Muscle of leg (tissue), 11 donors: ENCODE data around the gene KCNK18. TPM values are rescaled to one million over a fixed set of nuclear protein-coding genes. Genes with fewer than 3 reads are reported as not detected.
"Not testable (repeated sequence)": the region's sequence is repeated elsewhere in the genome, so short reads cannot be mapped to it uniquely, and the experiment has no call there.

Experiments
- DNase-seq: peaks from one replicate; pipeline ENCODE4 v3.0.0; 2013
- H3K27ac ChIP-seq: one replicate; pipeline ENCODE4 v1.5.1; 2013; ENCODE audit warnings: mild to moderate bottlenecking, low read length, control low read depth
- H3K27me3 ChIP-seq: one replicate; pipeline ENCODE4 v1.6.1; 2013; ENCODE audit warnings: low read length; ENCODE audit not compliant: control insufficient read depth, insufficient read depth
- H3K36me3 ChIP-seq: one replicate; pipeline ENCODE4 v1.6.1; 2013; ENCODE audit warnings: low read length; ENCODE audit not compliant: control insufficient read depth, insufficient read depth
- H3K4me1 ChIP-seq: one replicate; pipeline ENCODE4 v1.6.1; 2013; ENCODE audit warnings: low read length; ENCODE audit not compliant: control insufficient read depth, insufficient read depth
- H3K4me3 ChIP-seq: one replicate; pipeline ENCODE4 v1.5.1; 2013; ENCODE audit warnings: low read length, control low read depth
- H3K9me3 ChIP-seq: replicated peaks from 2 replicates; pipeline ENCODE4 v1.6.1; 2013; ENCODE audit warnings: low read depth, low read length; ENCODE audit not compliant: control insufficient read depth
- WGBS: methylation state at CpG from one replicate; pipeline ENCODE4 v1.1.5; 2013; ENCODE audit warnings: missing lambda C conversion rate; ENCODE audit not compliant: insufficient coverage; 5-methylcytosine and 5-hydroxymethylcytosine counted together
- polyA plus RNA-seq, 8 donors: library from polyadenylated mRNA; unstranded; fragments of 120-200 nt; gene quantifications; one replicate each; pipeline versions ENCODE4 v1.2.1 to v1.2.3, GENCODE V29; 2013; ENCODE audit warnings: inconsistent platforms in 1 of 8, low replicate concordance in 1 of 8; ENCODE audit not compliant: insufficient read length in 8 of 8, insufficient read depth in 1 of 8
- total RNA-seq: library from RNA; stranded (reverse); fragments of 120-200 nt; gene quantifications from one replicate; pipeline ENCODE4 v1.2.4, GENCODE V29; 2013

KCNK18 gene
- total and polyA plus RNA-seq, 9 donors: not detected

DNA sequence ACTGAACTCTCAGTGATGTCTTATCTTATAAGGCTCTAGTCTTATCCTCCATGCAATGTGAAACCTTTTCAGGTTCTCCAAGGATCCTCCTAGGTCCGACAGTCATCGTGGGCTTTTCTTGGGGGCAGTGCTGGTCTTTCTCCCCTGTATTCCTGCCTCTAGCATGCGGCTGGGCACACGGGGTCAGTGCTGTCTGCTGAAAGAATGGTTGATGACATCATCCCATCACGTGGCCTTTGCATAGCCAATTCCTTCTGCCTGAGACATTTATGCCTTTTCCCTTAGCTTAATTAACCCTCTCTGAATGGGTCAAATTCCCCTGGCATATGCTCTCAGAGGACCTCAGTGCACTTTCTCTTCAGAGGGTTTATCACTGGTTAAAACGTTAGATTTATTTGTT lies 27.0 kb upstream of the KCNK18 start:
- Histone ChIP-seq H3K4me1 (peaks cover 23% of the 10 kb centered on the region), H3K36me3 (no peaks in the 10 kb centered on the region), H3K4me3 (no peak overlapping the region), H3K27me3 (peaks cover 88% of the 10 kb centered on the region), H3K27ac (no peak overlapping the region), H3K9me3 (no peaks in the 10 kb centered on the region)
- DNase-seq: no peak
- WGBS: no CpG with 5 or more reads among the region's 6 CpGs

DNA sequence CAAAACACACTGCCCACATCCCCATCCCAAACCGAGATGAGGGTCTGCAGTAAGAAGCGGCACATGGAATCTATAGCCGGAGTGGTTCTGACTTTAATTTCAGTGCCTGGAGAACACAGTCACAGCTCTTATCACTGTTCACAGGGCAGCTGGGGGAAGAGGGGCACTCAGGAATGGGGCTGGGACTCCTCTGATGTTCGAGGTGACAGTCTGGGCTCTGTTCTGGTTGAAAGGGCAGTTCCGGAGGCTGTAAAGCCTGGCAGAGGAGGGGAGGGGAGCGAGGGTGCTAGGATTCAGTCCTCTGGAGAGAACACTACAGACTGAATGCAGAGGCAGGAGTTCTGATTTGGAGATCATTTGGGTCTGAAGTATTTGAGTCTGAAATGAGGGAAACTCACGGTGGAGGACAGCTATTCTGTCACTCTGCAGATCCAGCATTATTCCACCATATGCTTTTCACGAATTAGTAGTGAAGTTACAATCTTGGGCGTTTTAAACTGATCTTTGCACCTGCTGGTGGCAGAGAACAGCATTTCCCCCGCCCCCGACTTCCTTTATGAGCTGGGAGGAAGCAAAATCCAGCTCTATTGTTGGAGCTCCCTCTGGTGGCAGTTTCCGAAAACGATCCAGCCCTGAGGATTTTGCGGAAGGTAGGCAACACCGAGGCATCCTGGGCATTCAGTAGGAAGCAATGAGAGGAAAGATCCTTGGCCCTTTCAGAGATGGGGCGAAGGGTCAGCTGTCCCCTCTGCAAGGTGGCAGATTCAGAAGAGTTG lies 22.7 kb upstream of the KCNK18 start:
- H3K9me3 ChIP-seq: no peaks in the 10 kb centered on the region
- WGBS: 11% methylated on average over 14 of the region's 16 CpGs
- H3K27ac ChIP-seq: no peak overlapping the region
- H3K4me1 ChIP-seq: peaks cover 9% of the 10 kb centered on the region
- DNase-seq: peak; percentile 80
- H3K36me3 ChIP-seq: no peaks in the 10 kb centered on the region
- H3K4me3 ChIP-seq: peak overlapping the region; percentile 18
- peaks cover 58% of the 10 kb centered on the region for H3K27me3 ChIP-seq

DNA sequence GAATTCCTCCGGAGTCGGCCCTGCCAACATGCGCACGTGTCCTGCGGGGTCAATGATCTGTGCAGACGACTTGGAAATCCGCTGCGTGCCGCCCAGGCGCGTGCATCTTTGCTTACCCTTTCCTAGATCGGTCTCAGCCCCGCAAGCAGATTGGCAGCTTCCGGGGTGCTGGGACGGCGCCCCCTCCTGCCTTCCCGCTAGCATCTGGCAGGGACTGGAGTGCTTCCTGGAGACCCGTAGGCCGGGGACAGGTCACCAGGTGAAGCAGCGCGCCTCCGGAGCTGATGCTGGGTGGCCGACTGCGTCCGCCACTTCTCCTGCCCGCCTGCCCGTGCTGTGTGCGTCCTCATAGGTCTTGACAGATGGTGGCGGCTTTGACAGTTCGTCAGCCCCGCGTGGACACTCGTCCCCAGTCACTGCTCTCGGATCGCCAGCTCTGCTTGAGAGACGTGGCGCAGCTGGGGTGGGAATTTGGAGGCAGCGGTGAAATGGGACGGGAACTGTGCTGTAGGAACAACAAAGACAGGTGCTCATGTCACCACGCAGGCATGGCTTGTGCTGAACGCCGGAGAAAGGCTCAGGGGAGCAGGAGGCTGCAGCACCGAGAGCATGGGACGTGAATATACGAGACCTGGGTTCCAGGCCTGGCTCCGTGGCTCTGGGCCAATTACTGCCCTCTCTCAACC lies 21.9 kb upstream of the KCNK18 start:
- H3K4me1 ChIP-seq: peaks cover 9% of the 10 kb centered on the region
- H3K36me3 ChIP-seq: no peaks in the 10 kb centered on the region
- H3K4me3 ChIP-seq: peak overlapping the region; percentile 18
- H3K27me3 ChIP-seq: peaks cover 51% of the 10 kb centered on the region
- H3K9me3 ChIP-seq: no peaks in the 10 kb centered on the region
- WGBS: 2% methylated on average over 40 of the region's 46 CpGs
- H3K27ac ChIP-seq: no peak overlapping the region
- DNase-seq: no peak

DNA sequence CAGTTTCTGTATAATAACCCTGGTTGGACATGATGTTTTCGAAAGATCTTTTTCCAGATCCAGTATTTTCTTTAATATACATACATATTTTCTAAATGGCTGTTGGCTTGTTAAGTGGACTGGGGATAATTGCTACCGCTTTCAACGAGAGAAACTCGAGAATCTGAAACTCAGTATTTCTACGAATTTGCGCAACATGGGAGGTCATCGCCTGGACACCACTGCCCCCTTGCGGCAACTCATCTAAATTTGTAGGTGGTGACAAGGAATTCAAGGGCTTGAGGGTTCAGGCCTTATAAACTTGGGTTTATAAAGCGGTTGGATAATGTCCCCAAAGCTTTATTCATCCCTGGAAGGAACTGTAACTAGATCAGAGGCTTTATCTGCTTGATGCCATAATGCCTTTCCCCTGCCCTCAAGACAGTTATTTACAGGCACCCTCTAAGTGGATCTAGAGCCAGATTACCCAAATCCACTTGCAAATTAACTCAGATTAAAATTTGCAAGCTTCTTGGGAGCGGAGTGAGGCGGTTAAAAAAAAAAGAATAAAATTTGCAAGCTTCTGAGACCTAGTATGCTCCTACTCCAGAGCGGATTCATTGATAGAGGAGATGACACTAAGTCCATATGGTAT lies 21.3 kb upstream of the KCNK18 start:
- H3K4me1 ChIP-seq: peaks cover 9% of the 10 kb centered on the region
- WGBS: 0% methylated on average over 6 of the region's 12 CpGs
- DNase-seq: peak; percentile 73
- no peaks in the 10 kb centered on the region for H3K36me3 ChIP-seq
- H3K4me3 ChIP-seq: peak overlapping the region; percentile 18
- H3K9me3 ChIP-seq: no peaks in the 10 kb centered on the region
- no peak overlapping the region for H3K27ac ChIP-seq
- peaks cover 48% of the 10 kb centered on the region for H3K27me3 ChIP-seq

DNA sequence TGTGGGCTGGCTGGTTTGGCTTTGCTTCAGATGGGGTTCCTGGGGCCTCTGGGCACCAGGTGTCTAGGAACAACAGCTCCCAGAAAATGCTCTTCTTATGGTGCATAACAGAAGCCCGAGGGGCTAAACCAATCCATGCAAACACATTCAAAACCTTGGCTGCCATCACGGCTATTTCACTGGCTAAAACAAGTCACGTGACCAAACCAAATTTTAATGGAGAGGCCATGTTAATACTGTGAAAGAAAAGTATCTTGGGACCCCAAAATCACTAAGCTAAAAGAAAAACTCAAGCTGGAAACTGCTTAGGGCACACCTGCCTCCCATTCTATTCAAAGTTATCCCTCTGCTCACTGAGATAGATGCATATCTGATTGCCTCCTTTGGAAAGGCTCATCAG lies 19.1 kb upstream of the KCNK18 start:
- Histone ChIP-seq H3K4me1 (peaks cover 9% of the 10 kb centered on the region), H3K27me3 (peaks cover 36% of the 10 kb centered on the region), H3K4me3 (no peak overlapping the region), H3K9me3 (no peaks in the 10 kb centered on the region), H3K27ac (no peak overlapping the region), H3K36me3 (no peaks in the 10 kb centered on the region)
- no peak for DNase-seq
- WGBS: no CpG with 5 or more reads among the region's 3 CpGs

DNA sequence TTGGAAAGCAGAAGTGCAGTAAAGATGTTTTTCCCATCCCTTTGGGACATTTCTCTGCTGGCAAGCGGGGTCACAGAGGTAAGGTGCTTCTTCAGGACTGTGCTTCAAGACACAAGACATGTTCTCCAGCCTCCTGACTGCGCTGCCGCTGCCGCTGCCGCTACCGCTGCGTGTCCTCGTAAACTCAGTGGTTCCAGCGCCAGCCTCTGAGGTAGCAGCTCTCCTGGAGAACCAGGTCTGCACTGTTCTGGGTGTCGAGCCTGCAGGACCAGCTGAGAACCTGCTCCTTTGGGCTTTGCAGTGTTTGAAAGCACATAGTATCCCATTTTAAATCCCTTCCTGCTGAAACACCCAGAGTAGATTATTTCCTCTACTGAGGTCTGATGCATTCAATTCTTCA lies 13.0 kb upstream of the KCNK18 start:
- WGBS: 85% methylated on average over 10 of the region's 10 CpGs
- Histone ChIP-seq H3K4me1 (no peaks in the 10 kb centered on the region), H3K27ac (no peak overlapping the region), H3K36me3 (no peaks in the 10 kb centered on the region), H3K4me3 (no peak overlapping the region), H3K27me3 (peaks cover 5% of the 10 kb centered on the region), H3K9me3 (no peaks in the 10 kb centered on the region)
- no peak for DNase-seq

DNA sequence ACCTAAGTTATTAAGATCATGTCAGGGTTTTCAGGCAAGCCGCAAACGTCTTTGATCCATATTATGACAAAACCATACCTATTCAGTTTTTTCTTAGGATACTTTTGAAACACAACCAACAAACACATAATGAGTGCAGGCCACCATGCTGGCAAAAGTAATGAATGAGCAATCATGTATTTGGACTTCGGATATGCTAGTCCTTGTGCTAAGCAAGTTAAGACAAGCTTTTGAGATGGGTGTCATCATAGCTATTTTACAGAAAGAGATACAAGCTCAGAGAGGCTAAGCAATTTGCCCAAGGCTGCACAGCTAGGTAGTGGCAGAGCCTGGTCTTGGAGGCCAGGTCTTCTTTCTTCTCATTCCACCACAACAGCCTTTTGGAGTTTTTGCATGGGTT lies 12.5 kb upstream of the KCNK18 start:
- WGBS: 87% methylated on average over 3 of the region's 3 CpGs
- peaks cover 3% of the 10 kb centered on the region for H3K27me3 ChIP-seq
- H3K9me3 ChIP-seq: no peaks in the 10 kb centered on the region
- no peaks in the 10 kb centered on the region for H3K4me1 ChIP-seq
- H3K4me3 ChIP-seq: no peak overlapping the region
- H3K27ac ChIP-seq: no peak overlapping the region
- DNase-seq: no peak
- no peaks in the 10 kb centered on the region for H3K36me3 ChIP-seq

DNA sequence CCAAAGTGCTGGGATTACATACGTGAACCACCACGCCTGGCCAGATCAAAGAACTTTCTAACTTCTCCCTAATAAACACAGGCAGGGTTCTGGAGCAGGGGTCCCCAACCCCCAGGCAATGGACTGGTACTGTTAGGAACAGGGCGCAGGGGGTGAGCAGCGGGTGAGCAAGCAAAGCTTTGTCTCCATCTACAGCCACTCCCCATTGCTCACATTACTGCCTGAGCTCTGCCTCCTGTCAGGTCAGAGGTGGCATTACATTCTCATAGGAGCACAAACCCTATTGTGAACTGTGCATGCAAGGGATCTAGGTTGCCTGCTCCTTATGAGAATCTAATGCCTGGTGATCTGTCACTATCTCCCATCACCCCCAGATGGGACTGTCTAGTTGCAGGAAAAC lies 11.5 kb upstream of the KCNK18 start:
- not testable (repeated sequence) for H3K27ac ChIP-seq, H3K9me3 ChIP-seq, H3K4me1 ChIP-seq, H3K36me3 ChIP-seq, H3K4me3 ChIP-seq, DNase-seq, H3K27me3 ChIP-seq
- WGBS: 90% methylated on average over 2 of the region's 4 CpGs

DNA sequence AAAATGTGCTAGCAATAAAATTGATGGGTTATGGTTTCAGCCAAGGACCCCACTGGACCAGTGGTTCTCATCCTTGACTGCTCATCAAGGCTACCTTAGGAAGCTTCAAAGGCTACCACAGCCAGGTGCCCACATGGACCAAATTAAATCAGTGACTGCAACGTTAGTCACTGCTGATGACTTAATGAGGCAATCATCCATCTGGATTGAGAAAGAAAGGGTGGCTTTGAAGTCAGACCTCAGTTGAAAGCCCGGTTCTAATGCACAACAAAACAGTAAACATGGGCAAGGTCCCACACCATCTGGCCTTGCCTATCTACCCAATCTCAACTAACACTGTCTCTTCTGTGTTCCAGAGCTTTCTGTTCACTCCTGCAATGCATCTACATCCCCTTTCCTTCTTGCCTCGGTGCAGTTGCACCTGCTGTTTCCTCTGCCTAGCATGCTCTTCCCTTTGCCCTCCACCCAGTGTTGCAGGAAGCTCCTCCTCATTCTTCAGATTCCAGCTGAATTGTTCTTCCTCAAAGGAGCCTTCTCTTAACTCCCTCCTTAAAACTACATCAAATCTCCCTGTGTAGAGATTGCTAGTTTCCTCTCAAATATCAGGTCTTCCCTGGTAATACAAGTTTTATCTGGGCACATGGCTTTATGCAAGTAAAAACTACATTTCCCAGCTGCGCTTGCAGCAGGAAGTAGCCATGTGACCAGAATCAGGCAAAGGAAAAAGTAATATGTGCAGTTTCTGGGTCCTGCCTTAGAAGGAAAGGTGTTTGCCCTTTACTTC lies 10.3 kb upstream of the KCNK18 start:
- DNase-seq: no peak
- Histone ChIP-seq H3K27ac (no peak overlapping the region), H3K4me1 (no peaks in the 10 kb centered on the region), H3K27me3 (peaks cover 3% of the 10 kb centered on the region), H3K9me3 (no peaks in the 10 kb centered on the region), H3K4me3 (no peak overlapping the region), H3K36me3 (no peaks in the 10 kb centered on the region)
- WGBS: 17% methylated on average over 2 of the region's 4 CpGs

DNA sequence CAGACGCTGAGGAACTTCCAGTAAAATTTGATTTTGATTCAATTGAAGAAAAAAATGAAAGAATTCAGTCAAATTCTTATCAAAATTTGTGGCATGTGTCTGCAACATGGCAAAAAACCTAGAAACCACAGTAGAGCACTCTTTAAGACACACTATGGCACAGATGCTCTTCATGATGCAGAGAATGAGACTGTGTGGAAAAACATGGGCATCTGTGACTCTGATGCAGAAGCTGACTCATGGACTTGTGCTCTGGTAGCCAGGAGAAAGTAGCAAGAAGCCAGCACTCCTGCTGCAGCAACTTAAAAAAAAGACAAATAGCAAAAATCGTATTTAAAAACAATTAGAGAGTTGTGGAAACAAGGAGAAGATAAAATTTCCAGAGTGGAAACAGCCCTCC lies 8.9 kb upstream of the KCNK18 start:
- no peak overlapping the region for H3K27ac ChIP-seq
- no peaks in the 10 kb centered on the region for H3K4me1 ChIP-seq
- H3K36me3 ChIP-seq: no peaks in the 10 kb centered on the region
- no CpG with 5 or more reads among the region's 2 CpGs for WGBS
- no peak overlapping the region for H3K4me3 ChIP-seq
- no peak for DNase-seq
- H3K9me3 ChIP-seq: no peaks in the 10 kb centered on the region
- no peaks in the 10 kb centered on the region for H3K27me3 ChIP-seq
